MG63 (cell line): ENCODE data around the gene MAGEA1. TPM values are rescaled to one million over a fixed set of nuclear protein-coding genes. Genes with fewer than 3 reads are reported as not detected.

ENCODE experiments used
- DNase-seq: peaks from one replicate; pipeline ENCODE4 v3.0.0-alpha.2; 2020
- H3K27me3 ChIP-seq: fragments of 250-450 bp; sonication (Bioruptor Pico); 2 replicates; pipeline ENCODE4 v1.5.1; 2020; ENCODE audit warnings: mild to moderate bottlenecking, moderate library complexity
- H3K36me3 ChIP-seq: fragments of 250-450 bp; sonication (Bioruptor Pico); 2 replicates; pipeline ENCODE4 v1.5.1; 2020; ENCODE audit warnings: mild to moderate bottlenecking, moderate library complexity
- H3K4me3 ChIP-seq: fragments of 250-450 bp; sonication (Bioruptor Pico); 2 replicates; pipeline ENCODE4 v1.5.1; 2020; ENCODE audit warnings: mild to moderate bottlenecking, moderate library complexity
- H3K9me3 ChIP-seq: fragments of 250-450 bp; sonication (Bioruptor Pico); 2 replicates; pipeline ENCODE4 v1.5.1; 2020; ENCODE audit warnings: mild to moderate bottlenecking, moderate library complexity
- total RNA-seq: library from RNA; depleted of rRNA; stranded (reverse); fragments of >200 nt; shearing (Covaris generic); gene quantifications from 2 replicates; pipeline ENCODE4 v1.2.3, GENCODE V29; 2014; ENCODE audit warnings: low replicate concordance; rRNA removed

The MAGEA1 gene
- total RNA-seq, 1 experiment from 2014 or later = not detected

GRCh38 chrX:153225438-153226098 lies 46.5 kb downstream of the MAGEA1 start:
- Histone ChIP-seq H3K9me3 (no peaks in the 10 kb centered on the region), H3K36me3 (no peaks in the 10 kb centered on the region), H3K27me3 (no peaks in the 10 kb centered on the region; the same call in 1 of the 2 replicates), H3K4me3 (no peak overlapping the region)
- DNase-seq = no peak

DNA sequence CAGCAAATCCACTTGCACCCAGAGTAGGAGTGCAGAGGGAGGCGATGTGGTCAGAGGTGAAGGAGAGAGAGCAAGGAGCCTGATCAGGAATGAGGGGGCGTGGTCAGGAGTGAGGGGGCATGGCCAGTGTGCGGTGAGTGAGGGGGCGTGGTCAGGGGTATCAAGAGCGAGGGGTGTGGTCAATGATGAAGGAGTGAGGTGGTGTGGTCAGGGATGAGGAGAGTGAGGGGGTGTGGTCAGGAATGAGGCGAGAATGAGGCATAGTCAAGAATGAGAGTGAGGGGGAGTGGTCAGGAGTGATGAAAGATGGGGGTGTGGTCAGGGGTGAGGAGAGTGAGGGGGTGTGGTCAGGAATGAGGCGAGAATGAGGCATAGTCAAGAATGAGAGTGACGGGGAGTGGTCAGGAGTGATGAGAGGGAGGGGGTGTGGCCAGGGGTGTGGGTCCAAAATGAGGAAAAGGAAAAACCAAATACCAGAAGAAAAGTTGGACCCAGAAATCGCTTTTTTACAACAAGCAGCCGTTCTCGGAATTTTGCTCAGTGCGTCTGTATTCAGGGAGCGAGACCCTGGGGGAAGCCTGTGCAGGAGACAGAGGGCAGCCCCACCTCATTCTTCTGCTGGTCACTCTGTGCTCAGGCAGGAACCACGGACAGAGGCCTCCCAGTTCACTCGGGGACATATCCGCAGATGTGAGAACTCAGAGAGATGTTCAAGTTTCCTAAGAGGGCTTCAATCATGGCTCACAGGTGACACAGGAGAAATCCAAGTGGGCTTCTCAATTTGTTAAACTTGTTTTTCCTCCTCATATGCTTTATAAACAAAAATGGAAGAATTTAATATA lies 47.5 kb downstream of the MAGEA1 start:
- Histone ChIP-seq H3K36me3 (no peaks in the 10 kb centered on the region), H3K4me3 (no peak overlapping the region), H3K27me3 (no peaks in the 10 kb centered on the region; the same call in 1 of the 2 replicates), H3K9me3 (no peaks in the 10 kb centered on the region)
- peak; percentile 57 for DNase-seq

Other genes starting within 250 kb of the MAGEA1 start
- gene PNMA5, start 185.2 kb upstream of the MAGEA1 start, total RNA-seq = not detected in 2 replicates
- gene PNMA3, start 122.8 kb upstream of the MAGEA1 start, total RNA-seq = 0.40 TPM in 1 of 2 replicates, not detected in the other
- 0.39 and 1.0 TPM in 2 replicates for gene PNMA6A, start 106.8 kb upstream of the MAGEA1 start, total RNA-seq
- not detected in 2 replicates for gene PNMA6F, start 142.5 kb downstream of the MAGEA1 start, total RNA-seq
- gene ZNF275, start 154.9 kb downstream of the MAGEA1 start, total RNA-seq = 2.3 and 5.9 TPM in 2 replicates
- not detected in 2 replicates for gene PNMA6E, start 222.1 kb downstream of the MAGEA1 start, total RNA-seq
- 0.02 and 0.07 TPM in 2 replicates for gene ZFP92, start 232.2 kb downstream of the MAGEA1 start, total RNA-seq